Measurements from ENCODE around the gene PRKN.
"Not testable (repeated sequence)": the region's sequence is repeated elsewhere in the genome, so short reads cannot be mapped to it uniquely, and the experiment has no call there.

Gene PRKN

DNA sequence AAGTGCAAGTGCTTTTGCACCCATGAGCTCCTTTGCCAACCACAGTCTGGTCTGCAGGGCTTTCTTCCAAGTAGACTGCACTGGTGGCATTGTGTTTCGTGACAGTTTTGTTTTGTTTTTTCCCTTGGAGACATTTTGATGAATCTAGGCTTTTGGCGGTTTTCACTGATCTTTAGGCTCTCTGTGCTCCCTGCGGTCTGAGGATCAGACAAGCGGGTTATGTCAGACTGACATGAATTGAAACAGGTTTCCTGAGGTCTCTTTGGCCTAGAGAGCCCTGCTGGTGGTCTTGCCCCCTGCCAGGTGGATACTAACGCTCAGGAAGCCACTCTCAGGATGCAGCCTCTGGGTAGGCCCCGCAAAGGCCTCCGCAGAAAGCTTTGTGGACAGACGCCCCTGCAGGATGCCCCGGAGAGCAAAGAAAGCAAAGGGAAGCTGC, 898.3 kb downstream of the PRKN start:
- FAIRE-seq: no peak

DNA sequence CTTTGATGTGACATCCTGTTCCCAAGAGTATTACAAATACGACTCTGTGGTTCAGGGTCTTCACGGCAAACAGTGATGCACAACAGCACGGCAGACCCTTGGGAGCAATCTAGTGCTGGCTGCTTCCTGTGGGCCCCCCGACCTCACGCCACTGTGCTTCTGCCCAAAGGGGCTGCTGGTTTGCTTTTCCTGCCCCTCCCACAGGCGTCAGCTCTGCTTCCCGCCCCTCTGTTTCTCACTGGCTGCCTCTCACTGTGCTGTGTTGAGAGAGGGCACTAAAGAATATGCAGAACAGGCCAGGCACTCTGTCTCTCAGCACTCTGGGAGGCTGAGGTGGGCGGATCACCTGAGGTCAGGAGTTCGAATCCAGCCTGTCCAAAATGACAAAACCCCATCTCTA, 899.2 kb downstream of the PRKN start:
- FAIRE-seq: no peak

DNA sequence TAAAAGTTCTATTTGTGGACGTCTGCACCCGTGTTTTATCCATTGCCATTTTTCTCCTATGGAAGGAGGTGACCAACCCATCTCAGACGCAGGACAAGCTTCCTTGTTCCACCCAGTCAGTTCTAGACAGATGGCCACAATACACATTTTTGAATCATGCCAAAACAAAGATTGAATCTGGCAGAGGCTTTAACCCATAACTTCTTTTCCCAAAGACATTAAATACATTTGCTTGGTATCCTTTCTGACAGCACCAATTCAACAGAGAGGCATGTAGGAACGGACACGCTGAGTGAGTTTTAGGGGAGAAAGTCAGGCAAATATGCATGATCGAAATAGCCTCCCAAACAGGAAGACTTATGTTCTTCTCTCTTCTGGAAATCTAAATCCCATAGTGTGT, 901.1 kb downstream of the PRKN start:
- no peak for FAIRE-seq

DNA sequence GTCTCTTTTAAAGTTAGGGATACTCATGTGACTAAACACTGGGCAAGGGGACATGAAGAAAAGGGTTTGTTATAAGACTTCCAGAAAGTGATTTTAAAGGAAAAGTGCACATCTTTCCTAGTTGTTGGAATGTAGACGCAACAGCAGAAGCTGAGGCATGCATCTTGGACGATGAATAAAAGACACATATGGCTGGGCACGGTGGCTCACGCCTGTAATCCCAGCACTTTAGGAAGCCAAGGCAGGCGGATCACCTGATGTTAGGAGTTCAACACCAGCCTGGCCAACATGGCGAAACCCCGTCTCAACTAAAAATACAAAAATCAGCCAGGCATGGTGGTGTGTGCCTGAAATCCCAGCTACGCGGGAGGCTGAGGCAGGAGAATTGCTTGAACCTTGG, 905.4 kb downstream of the PRKN start:
- FAIRE-seq: not testable (repeated sequence)

DNA sequence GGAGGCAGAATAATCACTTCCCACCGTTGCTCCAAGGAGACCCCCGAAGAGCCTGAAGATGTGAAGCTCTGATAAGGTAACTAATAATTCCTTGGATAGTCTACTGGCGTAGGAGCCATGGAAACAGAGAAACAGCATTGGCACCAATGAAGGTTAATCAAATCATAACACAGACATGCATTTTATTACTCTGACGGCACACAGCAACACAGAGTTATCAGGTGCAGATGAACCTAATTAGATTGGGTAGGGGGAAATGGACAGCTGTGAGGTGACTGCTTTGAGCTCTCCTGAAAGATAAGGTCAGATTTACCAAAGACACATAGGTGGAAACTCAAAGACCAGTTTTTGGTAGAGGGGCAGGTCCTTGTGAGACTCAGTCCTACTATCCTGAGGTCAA, 909.7 kb downstream of the PRKN start:
- no peak for FAIRE-seq

DNA sequence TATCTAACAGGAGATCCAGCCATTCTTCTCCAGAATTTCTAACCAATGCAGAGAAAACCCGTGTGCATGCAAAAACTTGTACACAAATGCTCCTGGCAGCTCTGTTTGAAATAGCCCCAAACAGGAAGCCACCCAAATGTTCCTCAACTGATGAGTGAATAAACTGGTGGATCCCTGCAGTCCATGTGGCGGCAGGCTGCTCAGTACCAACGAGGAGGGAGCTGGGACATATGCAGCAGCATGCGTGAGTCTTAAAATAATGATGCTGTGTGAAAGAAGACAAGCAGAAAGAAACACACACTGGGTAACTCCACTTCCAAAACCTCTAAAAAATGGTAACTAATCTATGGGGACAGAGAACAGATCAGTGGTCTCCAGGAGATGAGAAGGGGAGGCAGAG, 911.6 kb downstream of the PRKN start:
- FAIRE-seq: no peak

DNA sequence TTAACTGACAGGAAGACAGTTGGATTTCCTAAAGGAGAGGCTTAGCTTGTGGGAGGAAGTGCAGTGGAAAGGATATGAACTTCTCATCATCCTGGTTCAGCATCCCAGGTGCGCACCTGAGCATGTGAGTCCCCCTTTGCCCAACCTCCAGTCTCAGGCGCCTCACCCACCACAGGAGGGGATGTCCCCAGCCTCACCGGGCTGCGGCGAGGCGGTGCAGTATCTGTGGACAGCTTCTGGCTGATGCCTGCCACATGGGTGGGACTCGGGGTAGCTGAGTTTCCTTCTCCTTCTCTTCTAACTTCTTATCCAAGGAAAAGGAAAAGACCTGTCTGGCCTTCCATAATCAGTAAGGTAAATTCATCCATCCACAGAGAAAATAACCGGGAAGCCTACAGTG, 914.4 kb downstream of the PRKN start:
- no peak for FAIRE-seq

DNA sequence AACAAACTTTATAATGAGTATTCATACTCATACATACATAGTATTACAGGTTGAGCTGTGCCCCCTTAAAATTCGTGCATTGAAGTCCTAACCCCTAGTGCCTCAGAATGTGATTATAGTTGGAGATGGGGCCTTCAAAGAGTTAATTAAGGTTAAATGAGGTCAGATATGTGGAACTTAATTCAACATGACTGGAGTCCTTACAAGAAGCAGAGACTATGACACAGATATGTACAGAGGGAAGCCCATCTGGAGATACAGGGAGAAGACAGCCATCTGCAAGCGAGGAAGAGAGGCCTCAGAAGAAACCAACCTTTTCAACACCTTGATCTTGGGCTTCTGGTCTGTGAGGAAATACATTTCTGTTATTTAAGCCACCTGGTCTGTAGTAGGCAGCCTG, 917.6 kb downstream of the PRKN start:
- no peak for FAIRE-seq

DNA sequence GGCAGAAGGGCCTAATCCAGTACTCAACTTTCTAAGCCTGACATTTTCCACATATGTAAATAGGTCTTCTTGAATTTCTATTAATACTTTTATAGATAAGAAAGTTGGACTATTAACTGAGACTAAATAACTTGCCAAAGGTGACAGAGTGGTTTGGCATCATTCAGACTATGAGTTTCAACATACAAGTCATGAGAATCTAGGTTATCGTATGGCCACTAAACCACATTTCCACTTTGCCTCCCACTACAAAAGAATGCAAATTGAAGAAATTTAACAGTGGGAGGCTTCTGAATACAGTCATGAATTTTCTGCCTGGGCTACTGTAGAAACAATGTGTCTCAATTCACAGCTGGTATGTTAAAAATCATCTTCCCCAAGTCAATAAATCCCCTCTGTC, 922.7 kb downstream of the PRKN start:
- no peak for FAIRE-seq

DNA sequence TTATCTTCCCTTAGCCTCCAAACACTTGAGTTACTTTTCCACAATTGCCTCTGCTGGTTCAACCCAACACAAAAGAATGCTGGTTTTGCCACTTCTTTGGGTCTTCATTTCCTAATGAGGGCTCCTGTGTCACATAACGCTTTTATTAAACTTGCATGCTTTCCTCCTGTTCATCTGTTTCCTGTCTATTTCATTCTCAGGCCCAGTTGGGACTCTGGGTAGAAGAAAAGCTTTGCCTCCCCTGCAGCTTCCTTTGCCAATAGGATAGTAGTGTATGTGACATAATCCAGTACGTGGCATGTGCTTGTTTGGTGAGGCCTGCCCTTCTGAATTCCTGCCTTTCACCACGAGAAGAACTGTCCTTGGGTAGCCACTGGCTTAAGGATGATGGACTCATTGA, 924.4 kb downstream of the PRKN start:
- no peak for FAIRE-seq

DNA sequence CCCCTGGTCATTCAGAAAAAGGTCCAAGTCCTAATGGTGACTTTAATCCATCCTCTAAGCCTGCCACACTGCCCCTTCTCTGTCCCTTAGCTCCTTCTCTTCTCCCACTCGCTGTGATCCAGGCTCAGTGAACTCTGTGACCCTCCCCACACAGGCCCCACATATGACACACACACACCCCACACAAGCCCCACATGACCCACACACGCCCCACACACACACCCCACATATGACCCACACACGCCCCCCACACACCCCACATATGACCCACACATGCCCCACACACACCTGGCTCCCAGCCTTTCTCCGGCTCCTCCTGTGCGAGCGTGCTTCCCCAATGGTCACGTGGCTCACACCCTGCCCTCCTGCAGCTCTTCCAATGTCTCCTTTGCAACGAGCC, 925.3 kb downstream of the PRKN start:
- no peak for FAIRE-seq

DNA sequence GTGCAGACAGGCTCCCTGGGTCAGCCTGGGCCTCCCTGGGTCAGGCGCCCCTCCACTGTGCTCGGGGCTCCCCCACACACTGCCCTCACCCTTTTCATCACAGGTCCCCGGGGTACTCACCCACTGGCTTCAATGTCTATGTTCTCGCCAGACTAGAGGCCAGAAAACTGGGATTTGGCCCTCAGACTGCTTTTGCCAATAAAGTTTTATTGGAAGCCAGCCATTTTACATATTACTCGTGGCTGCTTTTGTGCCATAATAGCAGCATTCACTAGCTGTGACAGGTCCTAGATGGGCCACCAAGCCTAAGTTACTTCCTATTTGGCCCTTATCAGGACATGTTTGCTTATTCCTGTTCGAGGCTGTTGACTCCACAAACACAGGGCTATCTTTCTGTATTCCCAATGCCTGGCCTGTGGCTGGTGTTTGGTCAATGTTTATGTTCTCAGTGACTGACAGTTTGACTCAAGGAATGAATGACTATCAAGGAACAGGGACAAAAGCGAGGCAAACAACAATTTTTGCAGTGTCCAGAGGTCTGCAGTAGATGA, 928.6 kb downstream of the PRKN start:
- FAIRE-seq: no peak

DNA sequence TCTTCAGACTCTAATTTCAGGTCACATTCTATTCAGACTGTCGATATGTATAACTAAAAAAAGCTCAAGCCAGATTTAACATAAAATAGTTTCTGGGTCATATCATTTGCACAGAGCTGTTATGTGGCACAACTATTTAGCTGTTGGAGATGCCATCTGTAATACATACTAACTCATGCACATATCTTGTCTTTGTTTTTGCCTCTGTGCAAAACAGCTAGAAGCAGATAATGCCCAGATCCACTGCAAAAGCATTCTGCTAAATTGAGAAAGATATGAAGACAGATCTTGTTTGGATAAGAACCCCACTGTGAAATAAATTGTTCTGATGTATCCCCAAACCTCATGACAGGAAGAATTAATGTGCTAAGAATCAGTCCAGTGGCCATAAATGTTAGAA, 930.9 kb downstream of the PRKN start:
- no peak for FAIRE-seq

DNA sequence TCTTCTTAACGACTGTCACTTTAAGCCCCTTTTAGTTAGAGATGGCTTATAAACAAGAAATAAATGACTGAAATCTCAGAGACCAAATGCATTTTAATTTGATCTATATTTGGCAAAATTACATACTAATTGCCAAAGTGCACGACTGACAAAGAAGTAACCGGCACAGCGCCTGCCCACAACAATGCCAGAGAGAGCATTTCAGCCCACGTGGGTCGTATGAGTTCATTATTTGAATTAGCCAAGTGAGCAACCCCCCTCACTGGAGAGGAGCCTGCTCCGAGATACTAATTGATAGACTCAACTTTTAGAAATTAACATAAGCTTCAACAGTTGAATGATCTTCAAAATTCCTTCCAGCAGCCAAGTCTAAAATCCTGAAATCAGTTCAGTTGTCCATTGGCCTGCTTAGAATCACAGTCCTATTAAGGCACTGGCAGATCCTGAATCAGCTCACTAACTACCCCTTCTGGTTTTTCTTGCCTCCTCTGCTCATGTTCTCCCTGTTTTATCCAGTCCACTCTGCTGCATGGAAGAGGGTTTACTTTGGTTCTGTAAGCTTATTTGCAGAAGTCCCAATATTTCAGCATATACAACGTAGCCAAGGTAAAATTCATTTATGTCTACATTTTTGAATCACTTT, 934.6 kb downstream of the PRKN start:
- no peak for FAIRE-seq

DNA sequence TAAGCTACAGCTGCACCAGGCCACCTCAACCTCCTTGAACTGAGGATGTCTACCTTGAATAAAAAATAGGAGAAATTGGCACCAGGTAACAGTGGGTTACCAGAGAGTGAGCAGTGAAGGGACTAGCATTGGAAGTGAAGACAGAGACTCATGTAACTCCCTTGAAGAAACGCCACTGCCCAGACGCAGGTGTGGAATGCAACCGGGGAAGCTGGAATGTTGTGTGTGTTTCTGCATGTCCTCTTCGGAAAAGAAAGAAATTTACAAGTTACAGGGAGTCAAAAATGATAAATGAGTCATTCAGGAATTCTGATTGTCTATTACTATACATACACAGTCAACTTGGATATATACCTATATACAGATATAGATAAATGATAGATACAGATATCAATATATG, 939.0 kb downstream of the PRKN start:
- no peak for FAIRE-seq

DNA sequence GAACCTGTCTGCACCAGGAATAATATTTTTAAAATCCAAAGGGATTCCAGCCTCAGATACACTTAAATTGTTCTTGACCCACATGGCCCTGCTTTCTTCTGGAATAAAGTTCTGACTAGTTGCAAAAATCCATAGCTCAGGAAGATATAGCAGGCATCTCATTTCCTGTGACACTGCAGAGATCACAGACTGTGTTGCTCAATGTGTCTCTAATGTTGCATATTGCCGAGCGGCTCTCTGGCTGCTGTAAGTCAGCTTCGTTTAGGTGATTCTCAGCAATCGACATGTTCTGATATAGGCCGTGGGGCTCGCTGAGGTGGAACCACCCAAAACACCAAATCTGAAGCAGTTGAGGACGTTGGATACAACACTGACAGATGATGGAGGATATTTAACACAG, 955.4 kb downstream of the PRKN start:
- FAIRE-seq: no peak

DNA sequence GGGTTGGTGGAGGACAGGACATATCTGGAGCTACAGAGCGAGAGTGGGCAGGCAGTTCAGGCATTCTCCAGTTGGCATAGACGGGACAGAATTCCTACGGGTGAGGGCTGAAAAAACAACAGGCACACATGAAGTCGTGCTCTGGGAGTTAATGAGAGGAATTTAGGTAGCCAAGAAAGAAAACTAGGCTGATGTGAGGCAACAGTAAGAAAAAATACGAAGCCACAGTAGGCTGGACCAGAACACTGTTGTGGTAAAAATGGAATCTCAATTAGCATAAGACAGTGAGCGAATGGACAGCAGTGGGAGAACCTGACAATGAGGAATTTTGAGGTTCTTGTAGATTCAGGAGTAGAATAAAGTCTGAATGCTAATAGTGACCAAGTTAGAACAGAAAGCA, 965.6 kb downstream of the PRKN start:
- FAIRE-seq: no peak

DNA sequence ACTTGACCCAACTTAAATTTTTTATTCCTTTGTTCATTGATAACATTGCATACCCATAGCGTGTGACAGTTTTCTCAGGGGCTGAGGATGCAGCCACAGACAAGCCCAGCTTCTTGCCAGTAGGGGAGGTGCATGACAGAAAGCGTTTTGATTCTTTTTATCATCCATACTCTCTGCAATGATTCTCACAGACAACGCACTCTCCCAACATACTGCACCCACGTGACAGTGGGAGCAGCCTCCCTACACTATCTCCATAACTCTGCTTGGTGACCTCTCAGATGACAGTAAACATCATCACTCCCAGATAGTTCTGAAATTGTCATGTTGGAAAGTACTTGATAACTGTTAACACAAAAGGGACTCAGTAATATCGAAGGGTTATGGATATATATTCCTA, 972.5 kb downstream of the PRKN start:
- FAIRE-seq: no peak

DNA sequence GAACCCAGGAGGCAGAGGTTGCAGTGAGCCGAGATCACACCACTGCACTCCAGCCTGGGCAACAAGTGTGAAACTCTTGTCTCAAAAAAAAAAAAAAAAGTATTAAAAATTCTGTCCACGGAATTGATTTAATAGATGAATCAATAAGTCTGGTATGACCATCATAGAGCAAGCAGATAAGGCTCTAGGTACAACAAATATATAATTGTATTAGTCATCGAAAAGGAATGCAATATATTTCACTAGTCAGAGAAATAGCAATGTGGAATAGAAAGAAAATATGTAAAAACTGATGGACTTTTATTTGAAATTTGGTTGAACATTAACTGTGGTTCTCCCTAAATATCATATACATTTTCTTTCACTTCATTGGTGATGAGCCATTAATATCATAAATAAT, 976.9 kb downstream of the PRKN start:
- FAIRE-seq: no peak

DNA sequence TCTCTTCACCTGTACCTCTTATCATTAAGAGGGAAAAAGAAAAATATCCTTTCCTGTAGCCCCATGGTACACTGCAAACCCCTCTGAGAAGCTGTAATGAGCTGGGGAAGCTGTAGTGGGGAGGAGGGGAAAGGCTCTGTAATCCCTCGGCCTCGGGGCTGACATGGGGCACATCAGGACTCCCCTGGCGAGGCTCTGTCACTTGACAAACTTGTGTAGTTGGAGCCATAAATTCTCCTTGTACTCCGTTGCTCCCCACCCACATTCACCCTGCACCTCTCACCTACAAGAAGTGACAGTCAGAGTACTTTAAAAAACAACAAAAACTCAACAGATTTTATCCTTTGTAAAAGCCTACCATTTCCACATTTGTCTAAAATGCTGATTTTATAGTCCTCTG, 978.0 kb downstream of the PRKN start:
- FAIRE-seq: no peak

DNA sequence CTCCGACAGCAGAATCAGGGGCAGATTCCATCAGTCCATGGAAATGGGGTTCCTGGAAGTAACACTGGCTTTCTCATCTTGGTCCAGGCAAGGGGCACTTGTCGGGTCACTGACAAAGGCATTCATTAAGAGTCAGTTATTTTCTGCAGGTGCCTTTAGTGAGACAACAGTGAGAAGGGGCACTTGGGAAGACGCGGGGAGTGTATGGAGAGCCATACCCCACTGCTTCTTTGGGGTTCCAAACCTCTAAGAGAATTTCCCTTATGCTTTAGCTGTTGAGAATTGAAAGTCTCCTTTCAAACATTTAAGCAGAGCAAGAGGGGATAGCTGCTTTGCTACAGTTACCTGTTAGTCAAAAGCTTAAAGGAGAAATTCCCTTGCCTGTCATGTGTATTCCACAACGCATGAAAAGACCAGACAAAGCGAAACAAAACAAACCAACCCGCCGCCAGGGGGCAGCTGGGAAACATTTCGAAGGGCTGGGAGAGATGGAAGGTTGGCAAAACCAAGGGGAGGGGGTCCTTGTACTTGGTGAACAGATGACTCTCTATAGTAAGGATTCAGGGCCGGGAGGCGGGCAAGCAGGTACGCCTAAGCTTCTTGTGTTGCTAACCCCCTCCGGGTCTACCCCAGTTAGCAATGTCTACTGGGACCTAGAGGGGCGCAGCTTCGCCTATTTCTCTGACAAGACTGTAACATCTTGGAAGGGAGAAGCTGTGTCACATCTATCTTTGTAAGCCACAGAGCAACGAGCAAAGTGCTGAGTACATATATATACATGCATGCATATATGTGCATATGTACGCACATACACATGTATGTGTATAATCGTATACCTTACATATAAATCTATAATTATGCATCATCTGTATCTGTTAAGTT, 978.8 kb downstream of the PRKN start:
- FAIRE-seq: no peak

DNA sequence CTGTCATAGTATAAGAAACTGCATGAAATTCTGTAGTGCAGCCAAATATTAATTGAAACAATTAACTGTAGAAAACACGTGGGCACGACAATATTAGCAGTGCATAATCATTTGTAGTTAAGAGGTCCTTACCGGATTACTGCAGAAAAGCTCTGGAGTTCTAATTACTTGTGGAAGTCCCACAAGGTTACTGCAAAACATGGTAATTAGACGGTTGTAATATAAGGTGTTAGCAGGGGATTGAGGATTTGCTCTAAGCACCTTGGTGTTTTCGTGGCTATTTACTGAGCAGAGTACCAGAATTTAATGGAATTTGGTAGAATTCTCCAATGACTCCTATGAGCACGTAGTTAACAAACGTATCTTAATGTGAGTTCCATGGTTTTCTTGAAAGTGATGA, 980.1 kb downstream of the PRKN start:
- FAIRE-seq: no peak

DNA sequence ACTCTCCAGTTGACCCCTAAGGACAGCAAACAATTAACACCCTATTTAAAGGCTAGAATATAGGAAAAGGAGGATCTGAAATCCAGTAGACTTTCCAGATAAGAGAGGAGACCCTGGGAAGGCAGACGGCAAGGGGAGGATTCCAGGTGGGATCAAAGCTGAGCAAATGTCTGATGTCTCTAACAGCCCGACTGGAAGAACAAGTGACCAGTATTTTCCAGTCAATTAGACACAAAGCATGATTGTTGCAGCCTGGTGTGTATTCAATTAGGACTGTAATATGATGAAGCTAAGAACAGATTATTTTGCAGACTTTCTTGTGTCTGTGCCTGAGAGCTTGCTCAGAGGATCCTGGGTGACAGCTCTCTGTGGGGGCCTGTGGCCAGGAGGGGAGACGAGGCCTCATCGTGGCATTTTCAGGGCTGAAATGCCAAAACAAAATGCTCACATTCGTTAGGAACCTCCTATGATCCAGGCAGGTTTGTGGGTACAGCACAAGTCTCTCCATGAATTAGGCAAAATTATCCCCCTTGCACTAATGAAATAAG, 981.9 kb downstream of the PRKN start:
- no peak for FAIRE-seq

DNA sequence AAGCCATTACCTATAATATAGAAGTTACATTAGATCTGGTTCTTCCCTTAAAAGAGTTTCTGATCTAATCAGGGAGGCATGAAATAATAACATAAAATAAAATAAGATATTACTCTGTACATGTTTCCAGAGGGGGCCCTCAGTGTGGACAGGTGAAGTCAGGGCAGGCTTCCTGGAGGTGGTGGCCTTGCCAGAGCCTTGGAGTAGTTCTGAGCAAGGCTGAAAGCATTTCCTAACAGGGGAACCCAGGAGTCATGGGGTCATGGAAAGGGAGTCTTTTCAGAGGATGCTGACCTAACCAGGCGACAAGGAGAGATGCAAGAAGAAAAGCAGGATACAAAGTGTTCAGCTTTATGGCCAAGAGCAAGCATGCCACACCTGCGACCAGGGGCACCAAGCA, 982.4 kb downstream of the PRKN start:
- FAIRE-seq: no peak

Data from A204.1 (cell line).